IPS-NIHi11 (cell line): ENCODE measurements around the gene HOXB2.
"Not testable (repeated sequence)": the region's sequence is repeated elsewhere in the genome, so short reads cannot be mapped to it uniquely, and the experiment has no call there.

ENCODE experiments used
- DNase-seq: peaks from one replicate; pipeline ENCODE4 v3.0.0; 2012; ENCODE audit warnings: mixed read lengths, low spot score

Gene HOXB2

GRCh38 chr17:48541036-48541576, 3.8 kb downstream of the HOXB2 start:
- no peak for DNase-seq

GRCh38 chr17:48540213-48540612, 4.7 kb downstream of the HOXB2 start:
- DNase-seq = no peak

- no peak for DNase-seq
These were observed 5.7 kb downstream of the HOXB2 start for GRCh38 chr17:48539177-48539576.

GRCh38 chr17:48537316-48537715, 7.6 kb downstream of the HOXB2 start:
- DNase-seq = no peak

GRCh38 chr17:48535793-48536559, 8.9 kb downstream of the HOXB2 start:
- DNase-seq = not testable (repeated sequence)

- no peak for DNase-seq
These were observed 12.6 kb downstream of the HOXB2 start for GRCh38 chr17:48532261-48532660.

GRCh38 chr17:48530887-48531272, 14.0 kb downstream of the HOXB2 start, which contains the start of gene HOXB1:
Gene HOXB1 (minus strand): TSS chr17:48531011. CDS start chr17:48530904, 107 bp downstream.
- DNase-seq = peak; percentile 71

- no peak for DNase-seq
These were observed 14.6 kb downstream of the HOXB2 start for GRCh38 chr17:48530208-48530886.

GRCh38 chr17:48529683-48530009, 15.3 kb downstream of the HOXB2 start:
- DNase-seq = no peak

GRCh38 chr17:48528936-48529682, 15.8 kb downstream of the HOXB2 start:
- DNase-seq = no peak

GRCh38 chr17:48528153-48528935, 16.6 kb downstream of the HOXB2 start:
- no peak for DNase-seq

GRCh38 chr17:48527547-48527932, 17.4 kb downstream of the HOXB2 start:
- peak; percentile 32 for DNase-seq

GRCh38 chr17:48526608-48527546, 18.0 kb downstream of the HOXB2 start:
- peak; percentile 59 for DNase-seq

- DNase-seq = no peak
These were observed 21.9 kb downstream of the HOXB2 start for GRCh38 chr17:48523010-48523409.

GRCh38 chr17:48522031-48522653, 22.8 kb downstream of the HOXB2 start:
- DNase-seq = no peak

- peak; percentile 55 for DNase-seq
These were observed 24.3 kb downstream of the HOXB2 start for GRCh38 chr17:48520631-48521079.

- no peak for DNase-seq
These were observed 25.5 kb downstream of the HOXB2 start for GRCh38 chr17:48519427-48519826.

GRCh38 chr17:48517478-48517877, 27.4 kb downstream of the HOXB2 start:
- DNase-seq = no peak

- peak; percentile 45 for DNase-seq
These were observed 28.7 kb downstream of the HOXB2 start for GRCh38 chr17:48515925-48516900.
